K562 (cell line): ENCODE measurements around the gene CAPZB. TPM values are rescaled to one million over a fixed set of nuclear protein-coding genes. Genes with fewer than 3 reads are reported as not detected.

Source experiments
- ATAC-seq: fragments of 200-7000 bp; cut with Tn5 transposase; 3 replicates; pipeline ENCODE4 v1.9.1; 2020; ENCODE audit warnings: moderate library complexity
- BruUV-seq: library from RNA; stranded (reverse); fragments of 400-500 nt; replicated peaks from 2 replicates; lab custom pipeline; 2021; lab: Mats Ljungman, UMichigan
- CTCF ChIA-PET: fragments of 300-600 bp; formaldehyde crosslinking; extraction: SDS; loops from one replicate; lab custom pipeline; 2021; ENCODE audit warnings: low intra/inter-chr PET ratio; lab: Yijun Ruan, JAX
- POLR2A ChIA-PET: fragments of 300-600, 350-650 bp; sonication (Branson Sonifier 250); formaldehyde crosslinking; extraction: SDS; loops from one replicate; lab custom pipeline; 2021; ENCODE audit warnings: antibody characterized with exemption, inconsistent platforms; lab: Yijun Ruan, JAX
- DNase-seq, 4 experiments: peaks; one replicate each; pipeline versions ENCODE4 v3.0.0 to v3.0.0-alpha.2; 2011 to 2018; ENCODE audit warnings: low spot score in 3 of 4, mixed read lengths in 3 of 4; ENCODE audit errors: extremely low read depth in 1 of 4
- FAIRE-seq: peaks from 2 replicates; lab custom pipeline; 2011; peaks lifted over from hg19 to GRCh38; lab: Jason Lieb, UNC
- H2AFZ ChIP-seq: 2 replicates; pipeline ENCODE4 v1.6.0; 2011; ENCODE audit warnings: low read depth, low read length, control low read depth, inconsistent platforms
- H3K27ac ChIP-seq: fragments of 200-600 bp; 3 replicates; pipeline ENCODE4 v1.8.0; 2011; ENCODE audit warnings: low read depth, mild to moderate bottlenecking, control low read depth, inconsistent platforms, low read length, moderate library complexity, mixed read lengths; ENCODE audit errors: extremely low read depth
- H3K27me3 ChIP-seq, 2 experiments: fragments of 300-600 bp in 1 of 2; 2 replicates in 1 of 2; 3 replicates in 1 of 2; pipeline versions ENCODE4 v1.6.0 to v1.8.0; 2011; ENCODE audit warnings: inconsistent platforms in 2 of 2, low read length in 2 of 2, mild to moderate bottlenecking in 1 of 2, mixed read lengths in 1 of 2, moderate library complexity in 1 of 2; ENCODE audit not compliant: control insufficient read depth in 2 of 2, insufficient read depth in 2 of 2
- H3K36me3 ChIP-seq: fragments of 300-600 bp; 3 replicates; pipeline ENCODE4 v1.8.0; 2011; ENCODE audit warnings: mild to moderate bottlenecking, low read length, inconsistent platforms; ENCODE audit not compliant: control insufficient read depth, insufficient read depth
- H3K4me1 ChIP-seq, 2 experiments: fragments of 200-600 bp in 1 of 2; replicated peaks in 1 of 2; 2 replicates in 1 of 2; 3 replicates in 1 of 2; pipeline versions ENCODE4 v1.5.1 to v1.8.0; 2011; ENCODE audit warnings: inconsistent platforms in 2 of 2, low read length in 2 of 2, mild to moderate bottlenecking in 1 of 2, mixed read lengths in 1 of 2, moderate library complexity in 1 of 2; ENCODE audit not compliant: control insufficient read depth in 2 of 2, insufficient read depth in 2 of 2
- H3K4me2 ChIP-seq: 2 replicates; pipeline ENCODE4 v1.6.1; 2011; ENCODE audit warnings: low read length, control low read depth, inconsistent platforms, mixed read lengths; ENCODE audit not compliant: insufficient read depth
- H3K4me3 ChIP-seq: fragments of 200-600 bp; sonication (generic), shearing (Covaris generic); 2 replicates; pipeline ENCODE4 v1.5.1; 2016; ENCODE audit warnings: control low read depth, inconsistent platforms
- H3K79me2 ChIP-seq: fragments of 200-600 bp; 3 replicates; pipeline ENCODE4 v1.8.0; 2011; ENCODE audit warnings: low read length, inconsistent platforms; ENCODE audit not compliant: control insufficient read depth, insufficient read depth
- H3K9ac ChIP-seq, 2 experiments: 2 replicates each; pipeline versions ENCODE4 v1.6.0 to v1.6.1; 2011; ENCODE audit warnings: low read depth in 2 of 2, low read length in 2 of 2, control low read depth in 1 of 2, inconsistent platforms in 1 of 2, mild to moderate bottlenecking in 1 of 2, mixed read lengths in 1 of 2; ENCODE audit not compliant: insufficient read depth in 1 of 2
- H3K9me1 ChIP-seq: one replicate; pipeline ENCODE4 v1.6.0; 2011; ENCODE audit warnings: inconsistent platforms, mild to moderate bottlenecking, low read length, moderate library complexity; ENCODE audit not compliant: control insufficient read depth, insufficient read depth
- H3K9me3 ChIP-seq: replicated peaks from 2 replicates; pipeline ENCODE4 v1.5.1; 2011; ENCODE audit warnings: low read depth, low read length, inconsistent platforms; ENCODE audit not compliant: control insufficient read depth, insufficient read depth
- H4K20me1 ChIP-seq: replicated peaks from 2 replicates; pipeline ENCODE4 v1.6.1; 2011; ENCODE audit warnings: low read length, inconsistent platforms, mixed read lengths; ENCODE audit not compliant: control insufficient read depth, insufficient read depth
- CTBP1 ChIP-seq: fragments of 450-650 bp; IDR thresholded peaks from 2 replicates; pipeline ENCODE4 v1.6.1; 2016; ENCODE audit warnings: borderline replicate concordance
- NFXL1 ChIP-seq: fragments of 450-650 bp; formaldehyde crosslinking; IDR thresholded peaks from 2 replicates; pipeline ENCODE4 v1.4.0; 2021; ENCODE audit warnings: mild to moderate bottlenecking
- PPARD ChIP-seq: fragments of 250-450 bp; sonication (Bioruptor Pico); IDR thresholded peaks from 2 replicates; pipeline ENCODE4 v1.8.0; 2022; ENCODE audit warnings: inconsistent platforms, mild to moderate bottlenecking, moderate library complexity
- ZNF3 ChIP-seq: fragments of 250-450 bp; sonication (Bioruptor Pico); IDR thresholded peaks from 2 replicates; pipeline ENCODE4 v1.5.0; 2021; ENCODE audit warnings: mild to moderate bottlenecking, moderate library complexity
- ZNF324 ChIP-seq: fragments of 250-450 bp; sonication (Bioruptor Pico); IDR thresholded peaks from 2 replicates; pipeline ENCODE4 v1.4.0; 2020; ENCODE audit warnings: mild to moderate bottlenecking
- ZNF644 ChIP-seq: fragments of 200-800 bp; sonication (Bioruptor generic); IDR thresholded peaks from 2 replicates; pipeline ENCODE4 v1.6.1; 2016; ENCODE audit warnings: low read depth, missing genetic modification characterization, missing compliant biosample characterization
- WGBS: fragments of 100-300 bp; shearing (Covaris generic); methylation state at CpG from one replicate; pipeline ENCODE4 v1.1.6; 2016; ENCODE audit warnings: low coverage, mixed read lengths; ENCODE audit not compliant: insufficient coverage; ENCODE audit errors: missing lambda C conversion rate; 5-methylcytosine and 5-hydroxymethylcytosine counted together
- in situ Hi-C: fragments of 300-500 bp; cut with MboI; formaldehyde crosslinking; loops from 4 replicates; pipeline ENCODE4 v1.15.0; 2018; ENCODE audit warnings: inconsistent platforms, mixed read lengths
- intact Hi-C: fragments of 100-400 bp; cut with micrococcal nuclease; formaldehyde crosslinking; loops from 2 replicates; pipeline ENCODE4 v1.14.2; 2022
- polyA plus RNA-seq, 8 experiments: library from polyadenylated mRNA; depleted of rRNA in 4 of 8; stranded (reverse) in 5 of 8; unstranded in 3 of 8; fragments of >200 nt; fragmentation: Nextera tagmentation in 2 of 8; fragmentation: Illumina TruSeq in 1 of 8; extraction: Ambion mirVana in 2 of 8; extraction: Trizol in 1 of 8; gene quantifications; 2 replicates each; pipeline versions ENCODE4 v1.2.1 to v1.2.3, GENCODE V29; 2011 to 2014; ENCODE audit warnings: inconsistent platforms in 1 of 8, missing spikeins in 1 of 8
- total RNA-seq, 7 experiments: library from RNA; depleted of rRNA in 6 of 7; stranded (reverse); fragments of >200 nt in 6 of 7; fragmentation: Illumina TruSeq in 2 of 7; extraction: Trizol in 2 of 7; gene quantifications; 2 replicates each; pipeline versions ENCODE4 v1.2.1 to v1.2.3, GENCODE V29; 2011 to 2021; ENCODE audit warnings: low replicate concordance in 1 of 7
- TF ChIP-seq, protein P1 (sequence below): fragments of 450-650 bp; IDR thresholded peaks from 2 replicates; pipeline ENCODE4 v1.6.1; 2016; ENCODE audit warnings: mild to moderate bottlenecking
- TF ChIP-seq, protein P2 (sequence below): fragments of 450-650 bp; conservative IDR thresholded peaks from 2 replicates; pipeline ENCODE4 v1.6.1; 2016; ENCODE audit warnings: missing genetic modification characterization, low read depth, mild to moderate bottlenecking, missing compliant biosample characterization, moderate library complexity
- TF ChIP-seq, protein P3 (sequence below), 2 experiments: fragments of 450-650 bp; IDR thresholded peaks; 2 replicates each; pipeline ENCODE4 v1.6.1; 2016; ENCODE audit warnings: mild to moderate bottlenecking in 2 of 2, borderline replicate concordance in 1 of 2, low read depth in 1 of 2, moderate library complexity in 1 of 2

The CAPZB gene
- total and polyA plus RNA-seq, 9 of the 15 experiments (the other 6 are each of a cell fraction or from before 2014, with no cell fraction given) = 57.6 to 297 (median 125) TPM

DNA sequence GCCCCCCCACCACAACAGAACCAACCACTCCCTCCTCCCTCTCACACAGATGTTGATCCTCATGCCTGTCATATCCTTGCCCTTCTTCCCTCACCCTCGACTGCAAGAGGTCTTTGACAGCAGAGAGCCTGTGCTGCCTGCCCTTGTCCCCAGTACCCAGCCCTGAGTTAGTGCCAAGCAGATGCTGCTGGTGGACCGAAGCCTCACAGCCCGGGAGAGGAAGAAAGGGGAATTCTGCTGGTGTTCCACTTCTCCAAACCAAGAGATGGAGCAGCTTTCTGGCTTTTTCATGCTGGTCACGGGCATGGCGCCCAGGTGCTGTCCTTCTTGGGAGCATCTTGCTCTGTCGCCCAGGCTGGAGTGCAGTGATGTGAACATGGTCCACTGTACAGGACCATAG is 104.1 kb downstream of the CAPZB start:
- POLR2A ChIA-PET = interaction anchor here (0.9 kb wide), 1 partner anchor 10 kb away, joined by 3 read pairs; no protein-coding TSS in a partner anchor
- peaks cover 77% of the 10 kb centered on the region for H3K36me3 ChIP-seq
- ATAC-seq = no peak

More for the DNA sequence above, 104.1 kb downstream of the CAPZB start:
- no peaks in the 10 kb centered on the region for H3K27me3 ChIP-seq
- peaks cover 0 to 3% of the 10 kb centered on the region in 2 experiments; a peak in 2 of 5 replicates for H3K4me1 ChIP-seq
- H3K9me3 ChIP-seq = no peaks in the 10 kb centered on the region
- no peaks in the 10 kb centered on the region for H3K9me1 ChIP-seq
- FAIRE-seq = no peak
- TF ChIP-seq, protein P1, sequence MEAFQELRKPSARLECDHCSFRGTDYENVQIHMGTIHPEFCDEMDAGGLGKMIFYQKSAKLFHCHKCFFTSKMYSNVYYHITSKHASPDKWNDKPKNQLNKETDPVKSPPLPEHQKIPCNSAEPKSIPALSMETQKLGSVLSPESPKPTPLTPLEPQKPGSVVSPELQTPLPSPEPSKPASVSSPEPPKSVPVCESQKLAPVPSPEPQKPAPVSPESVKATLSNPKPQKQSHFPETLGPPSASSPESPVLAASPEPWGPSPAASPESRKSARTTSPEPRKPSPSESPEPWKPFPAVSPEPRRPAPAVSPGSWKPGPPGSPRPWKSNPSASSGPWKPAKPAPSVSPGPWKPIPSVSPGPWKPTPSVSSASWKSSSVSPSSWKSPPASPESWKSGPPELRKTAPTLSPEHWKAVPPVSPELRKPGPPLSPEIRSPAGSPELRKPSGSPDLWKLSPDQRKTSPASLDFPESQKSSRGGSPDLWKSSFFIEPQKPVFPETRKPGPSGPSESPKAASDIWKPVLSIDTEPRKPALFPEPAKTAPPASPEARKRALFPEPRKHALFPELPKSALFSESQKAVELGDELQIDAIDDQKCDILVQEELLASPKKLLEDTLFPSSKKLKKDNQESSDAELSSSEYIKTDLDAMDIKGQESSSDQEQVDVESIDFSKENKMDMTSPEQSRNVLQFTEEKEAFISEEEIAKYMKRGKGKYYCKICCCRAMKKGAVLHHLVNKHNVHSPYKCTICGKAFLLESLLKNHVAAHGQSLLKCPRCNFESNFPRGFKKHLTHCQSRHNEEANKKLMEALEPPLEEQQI = no peak
- TF ChIP-seq, protein P2, sequence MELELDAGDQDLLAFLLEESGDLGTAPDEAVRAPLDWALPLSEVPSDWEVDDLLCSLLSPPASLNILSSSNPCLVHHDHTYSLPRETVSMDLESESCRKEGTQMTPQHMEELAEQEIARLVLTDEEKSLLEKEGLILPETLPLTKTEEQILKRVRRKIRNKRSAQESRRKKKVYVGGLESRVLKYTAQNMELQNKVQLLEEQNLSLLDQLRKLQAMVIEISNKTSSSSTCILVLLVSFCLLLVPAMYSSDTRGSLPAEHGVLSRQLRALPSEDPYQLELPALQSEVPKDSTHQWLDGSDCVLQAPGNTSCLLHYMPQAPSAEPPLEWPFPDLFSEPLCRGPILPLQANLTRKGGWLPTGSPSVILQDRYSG (tag) = no peak
- TF ChIP-seq CTBP1 = no peak
- TF ChIP-seq, protein P3, sequence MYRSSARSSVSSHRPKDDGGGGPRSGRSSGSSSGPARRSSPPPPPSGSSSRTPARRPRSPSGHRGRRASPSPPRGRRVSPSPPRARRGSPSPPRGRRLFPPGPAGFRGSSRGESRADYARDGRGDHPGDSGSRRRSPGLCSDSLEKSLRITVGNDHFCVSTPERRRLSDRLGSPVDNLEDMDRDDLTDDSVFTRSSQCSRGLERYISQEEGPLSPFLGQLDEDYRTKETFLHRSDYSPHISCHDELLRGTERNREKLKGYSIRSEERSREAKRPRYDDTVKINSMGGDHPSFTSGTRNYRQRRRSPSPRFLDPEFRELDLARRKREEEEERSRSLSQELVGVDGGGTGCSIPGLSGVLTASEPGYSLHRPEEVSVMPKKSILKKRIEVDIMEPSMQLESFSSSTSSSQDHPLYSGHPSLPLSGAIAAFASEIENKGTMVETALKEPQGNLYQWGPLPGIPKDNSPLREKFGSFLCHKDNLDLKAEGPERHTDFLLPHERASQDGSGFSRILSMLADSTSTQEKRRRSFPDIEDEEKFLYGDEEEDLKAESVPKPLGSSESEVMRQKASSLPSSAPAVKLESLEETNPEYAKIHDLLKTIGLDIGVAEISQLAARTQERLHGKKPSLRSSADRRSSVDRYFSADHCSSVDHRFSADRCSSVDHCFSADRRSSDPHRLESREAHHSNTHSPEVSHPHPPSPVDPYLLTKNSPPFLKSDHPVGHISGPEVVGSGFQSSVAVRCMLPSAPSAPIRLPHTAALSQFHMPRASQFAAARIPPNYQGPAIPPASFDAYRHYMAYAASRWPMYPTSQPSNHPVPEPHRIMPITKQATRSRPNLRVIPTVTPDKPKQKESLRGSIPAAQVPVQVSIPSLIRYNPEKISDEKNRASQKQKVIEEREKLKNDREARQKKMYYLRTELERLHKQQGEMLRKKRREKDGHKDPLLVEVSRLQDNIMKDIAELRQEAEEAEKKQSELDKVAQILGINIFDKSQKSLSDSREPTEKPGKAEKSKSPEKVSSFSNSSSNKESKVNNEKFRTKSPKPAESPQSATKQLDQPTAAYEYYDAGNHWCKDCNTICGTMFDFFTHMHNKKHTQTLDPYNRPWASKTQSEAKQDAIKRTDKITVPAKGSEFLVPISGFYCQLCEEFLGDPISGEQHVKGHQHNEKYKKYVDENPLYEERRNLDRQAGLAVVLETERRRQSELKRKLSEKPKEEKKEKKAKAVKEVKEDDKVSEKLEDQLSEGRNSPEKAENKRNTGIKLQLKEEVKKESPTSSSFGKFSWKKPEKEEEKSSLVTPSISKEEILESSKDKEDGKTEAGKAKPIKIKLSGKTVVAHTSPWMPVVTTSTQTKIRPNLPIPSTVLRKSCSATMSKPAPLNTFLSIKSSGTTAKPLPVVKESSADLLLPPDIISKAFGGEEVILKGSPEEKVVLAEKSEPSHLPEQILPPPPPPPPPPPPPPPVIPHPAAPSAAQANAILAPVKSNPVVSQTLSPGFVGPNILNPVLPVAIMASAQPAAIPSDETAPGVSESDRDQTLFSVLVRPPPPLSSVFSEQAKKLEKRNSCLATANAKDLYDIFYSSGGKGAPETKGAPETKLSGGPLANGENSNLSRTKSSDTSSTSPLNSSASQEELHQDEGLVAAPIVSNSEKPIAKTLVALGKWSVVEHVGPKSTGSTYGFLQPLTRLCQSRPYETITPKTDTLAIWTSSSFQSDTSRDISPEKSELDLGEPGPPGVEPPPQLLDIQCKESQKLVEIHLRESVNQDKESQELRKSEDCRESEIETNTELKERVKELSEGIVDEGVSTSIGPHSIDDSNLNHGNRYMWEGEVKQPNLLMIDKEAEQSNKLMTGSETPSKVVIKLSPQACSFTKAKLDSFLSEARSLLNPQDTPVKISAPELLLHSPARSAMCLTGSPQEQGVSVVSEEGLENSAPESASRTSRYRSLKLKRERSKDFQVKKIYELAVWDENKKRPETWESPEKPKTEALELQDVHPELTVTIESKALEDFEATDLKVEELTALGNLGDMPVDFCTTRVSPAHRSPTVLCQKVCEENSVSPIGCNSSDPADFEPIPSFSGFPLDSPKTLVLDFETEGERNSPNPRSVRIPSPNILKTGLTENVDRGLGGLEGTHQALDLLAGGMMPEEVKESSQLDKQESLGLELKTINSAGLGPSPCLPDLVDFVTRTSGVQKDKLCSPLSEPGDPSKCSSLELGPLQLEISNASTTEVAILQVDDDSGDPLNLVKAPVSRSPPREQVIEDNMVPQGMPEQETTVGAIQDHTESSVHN (IDR thresholded peaks at IDR 0.05; ENCODE audit: borderline replicate concordance in 1 of 2, low read depth in 1 of 2) = no peak
- TF ChIP-seq PPARD (CRISPR knock-in tag) = no peak
- TF ChIP-seq ZNF3 (CRISPR knock-in tag) = no peak
- no peak for TF ChIP-seq ZNF644
- no peak for TF ChIP-seq NFXL1 (CRISPR knock-in tag)
- TF ChIP-seq ZNF324 (CRISPR knock-in tag) = no peak
- TF ChIP-seq, all 486 proteins: peak for 0
- in situ Hi-C loops (no loop called here), intact Hi-C loops (no loop called here)
- H2AFZ ChIP-seq = no peak overlapping the region
- WGBS = 85% methylated on average over 6 of the region's 6 CpGs
- no TSS peak for BruUV-seq
- H3K4me2 ChIP-seq = no peak overlapping the region
- no peak for DNase-seq
- no peak overlapping the region for H3K27ac ChIP-seq
- no peak overlapping the region for H3K9ac ChIP-seq
- no peak overlapping the region for H3K4me3 ChIP-seq
- no peaks in the 10 kb centered on the region; the same call in 1 of the 2 replicates for H4K20me1 ChIP-seq
- CTCF ChIA-PET = no interaction called here
- no peaks in the 10 kb centered on the region for H3K79me2 ChIP-seq
